NCI-H774 (cell line): ENCODE results near the gene APOC1.
A peak's percentile ranks its signal among the peaks of the same experiment; 100 is the strongest.
"Not testable (repeated sequence)": the region's sequence is repeated elsewhere in the genome, so short reads cannot be mapped to it uniquely, and the experiment has no call there.

Experiments used
- DNase-seq: peaks from one replicate; lab custom pipeline; 2025; lab: John Stamatoyannopoulos, UW

Gene APOC1

GRCh38 chr19:44914433-44915206 is at the start of gene APOC1:
Gene APOC1 (plus strand): TSS chr19:44914608. CDS start chr19:44914892, 284 bp downstream.
- DNase-seq: peak; percentile 75

DNA sequence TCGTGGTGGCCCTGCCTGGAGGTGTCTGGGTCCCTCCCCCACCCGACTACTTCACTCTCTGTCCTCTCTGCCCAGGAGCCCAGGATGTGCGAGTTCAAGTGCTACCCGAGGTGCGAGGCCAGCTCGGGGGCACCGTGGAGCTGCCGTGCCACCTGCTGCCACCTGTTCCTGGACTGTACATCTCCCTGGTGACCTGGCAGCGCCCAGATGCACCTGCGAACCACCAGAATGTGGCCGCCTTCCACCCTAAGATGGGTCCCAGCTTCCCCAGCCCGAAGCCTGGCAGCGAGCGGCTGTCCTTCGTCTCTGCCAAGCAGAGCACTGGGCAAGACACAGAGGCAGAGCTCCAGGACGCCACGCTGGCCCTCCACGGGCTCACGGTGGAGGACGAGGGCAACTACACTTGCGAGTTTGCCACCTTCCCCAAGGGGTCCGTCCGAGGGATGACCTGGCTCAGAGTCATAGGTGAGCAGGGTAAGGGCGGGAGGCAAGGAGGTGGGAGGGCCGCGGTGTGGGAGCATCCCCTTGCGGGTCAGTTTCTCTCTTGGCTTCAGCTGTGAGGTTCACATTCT is 49.1 kb upstream of the APOC1 start:
- no peak for DNase-seq

- DNase-seq: no peak
Observed at GRCh38 chr19:44866664-44867063, 47.7 kb upstream of the APOC1 start.

GRCh38 chr19:44867578-44867977 is 46.8 kb upstream of the APOC1 start:
- DNase-seq: no peak

DNA sequence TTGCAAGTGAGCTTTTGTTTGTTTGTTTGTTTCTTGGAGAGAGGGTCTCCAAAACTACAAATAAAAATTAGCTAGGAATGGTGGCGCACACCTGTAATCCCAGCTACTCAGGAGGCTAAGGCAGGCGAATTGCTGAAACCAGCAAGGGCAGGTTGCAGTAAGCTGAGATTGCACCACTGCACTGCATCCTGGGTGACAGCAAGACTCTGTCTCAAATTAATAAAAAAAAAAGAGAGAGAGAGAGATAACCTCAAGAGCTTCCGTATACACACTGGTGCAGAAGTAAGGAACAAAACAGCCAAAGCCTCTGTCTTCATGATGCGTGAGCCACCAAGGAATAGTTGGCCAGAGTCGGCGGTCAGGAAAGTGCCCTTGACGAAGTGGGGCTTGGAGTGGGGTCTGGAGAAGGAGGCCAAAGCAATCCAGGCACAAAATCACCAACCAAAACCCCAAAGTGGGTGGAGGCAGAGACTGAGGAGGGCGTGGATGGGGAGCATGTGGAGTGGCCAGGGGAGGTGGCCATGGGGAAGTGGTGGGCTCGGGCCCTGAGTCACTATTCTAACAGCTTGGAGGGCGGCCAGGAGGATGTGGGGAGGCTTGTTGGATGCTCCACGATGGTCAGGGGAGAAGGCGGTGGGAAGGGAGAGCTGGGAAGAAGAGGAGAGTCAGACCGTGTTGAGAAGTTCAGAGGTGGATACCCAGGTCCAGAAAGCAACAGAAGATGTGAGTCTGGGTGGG is 44.5 kb upstream of the APOC1 start:
- DNase-seq: no peak

- DNase-seq: no peak
Observed at GRCh38 chr19:44871809-44872208, 42.6 kb upstream of the APOC1 start.

DNA sequence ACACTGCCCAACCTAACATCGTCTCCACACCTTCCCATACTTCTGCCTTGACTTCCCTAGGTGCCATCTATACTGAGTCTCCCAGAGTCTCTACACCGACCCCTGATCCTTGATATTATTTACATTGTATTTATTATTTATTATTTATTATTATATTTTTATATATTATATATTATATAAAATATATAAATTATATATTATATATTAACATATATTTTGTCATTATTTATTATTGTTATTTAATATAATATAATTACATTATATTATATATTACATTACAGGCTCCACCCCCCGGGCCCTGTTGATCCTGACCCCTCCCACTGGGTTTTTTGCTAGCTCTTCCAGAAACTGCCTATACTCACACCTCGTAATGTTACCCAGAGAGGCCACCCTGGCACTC is 41.7 kb upstream of the APOC1 start:
- DNase-seq: no peak

DNA sequence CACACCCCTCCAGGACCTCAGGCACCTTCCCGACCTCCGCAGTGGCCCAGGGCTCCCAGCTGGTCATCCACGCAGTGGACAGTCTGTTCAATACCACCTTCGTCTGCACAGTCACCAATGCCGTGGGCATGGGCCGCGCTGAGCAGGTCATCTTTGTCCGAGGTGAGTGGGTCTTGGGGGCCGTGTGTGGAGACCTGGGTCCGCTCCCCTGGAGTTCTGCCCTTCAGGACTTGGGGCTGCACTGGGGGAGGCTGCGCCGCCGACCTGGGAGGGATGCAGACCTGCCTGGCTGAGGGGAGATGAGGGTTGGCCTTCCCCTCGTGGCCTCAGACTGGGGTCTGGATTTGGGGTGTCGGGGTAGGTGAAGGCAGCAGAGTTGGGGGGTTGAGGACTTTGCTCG is 40.1 kb upstream of the APOC1 start:
- DNase-seq: no peak

- DNase-seq: no peak
Observed at GRCh38 chr19:44875666-44876451, 38.5 kb upstream of the APOC1 start.

GRCh38 chr19:44876930-44877535 is 37.4 kb upstream of the APOC1 start:
- DNase-seq: no peak

- DNase-seq: no peak
Observed at GRCh38 chr19:44878120-44878865, 36.1 kb upstream of the APOC1 start.

GRCh38 chr19:44879309-44880065 is 34.9 kb upstream of the APOC1 start:
- no peak for DNase-seq

DNA sequence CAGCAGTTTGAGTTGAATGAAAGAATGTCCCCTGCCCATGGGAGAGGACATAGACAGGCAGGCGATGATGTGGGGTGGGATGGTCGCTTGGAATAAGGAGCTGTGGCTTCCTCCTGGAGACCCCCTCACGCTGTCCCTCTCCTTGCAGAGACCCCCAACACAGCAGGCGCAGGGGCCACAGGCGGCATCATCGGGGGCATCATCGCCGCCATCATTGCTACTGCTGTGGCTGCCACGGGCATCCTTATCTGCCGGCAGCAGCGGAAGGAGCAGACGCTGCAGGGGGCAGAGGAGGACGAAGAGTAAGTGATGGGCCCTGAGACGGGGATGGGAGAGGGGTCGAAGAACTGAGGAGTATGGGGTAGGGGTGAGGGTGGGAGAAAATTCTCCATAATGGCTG is 32.3 kb upstream of the APOC1 start:
- DNase-seq: no peak

DNA sequence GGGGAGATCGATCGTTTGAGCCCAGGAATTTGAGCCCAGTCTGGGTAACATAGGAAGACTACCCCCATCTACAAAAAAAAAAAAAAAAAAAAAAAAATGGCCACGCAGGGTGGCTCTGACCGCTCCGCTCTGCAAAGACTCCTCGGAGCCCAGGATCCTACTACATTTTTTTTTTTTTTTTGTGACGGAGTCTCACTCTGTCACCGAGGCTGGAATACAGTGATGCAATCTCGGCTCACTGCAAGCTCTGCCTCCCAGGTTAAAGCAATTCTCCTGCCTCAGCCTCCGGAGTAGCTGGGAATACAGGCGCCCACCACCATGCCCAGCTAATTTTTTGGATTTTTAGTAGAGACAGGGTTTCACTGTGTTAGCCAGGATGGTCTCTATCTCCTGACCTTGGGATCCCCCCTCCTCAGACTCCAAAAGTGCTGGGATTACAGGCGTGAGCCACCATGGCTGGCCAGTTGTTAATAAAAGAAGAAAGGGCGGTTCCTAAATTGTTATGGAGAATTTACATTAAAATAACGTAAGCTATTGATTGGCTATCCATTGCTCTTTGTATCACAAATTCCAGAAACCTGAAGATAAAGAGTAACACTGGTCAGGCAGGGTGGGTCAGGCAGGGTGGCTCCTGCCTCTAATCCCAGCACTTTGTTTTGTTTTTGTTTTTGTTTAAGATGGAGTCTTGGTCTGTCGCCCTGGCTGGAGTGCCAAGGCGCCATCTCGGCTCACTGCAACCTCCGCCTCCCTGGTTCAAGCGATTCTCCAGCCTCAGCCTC is 31.6 kb upstream of the APOC1 start:
- DNase-seq: not testable (repeated sequence)

DNA sequence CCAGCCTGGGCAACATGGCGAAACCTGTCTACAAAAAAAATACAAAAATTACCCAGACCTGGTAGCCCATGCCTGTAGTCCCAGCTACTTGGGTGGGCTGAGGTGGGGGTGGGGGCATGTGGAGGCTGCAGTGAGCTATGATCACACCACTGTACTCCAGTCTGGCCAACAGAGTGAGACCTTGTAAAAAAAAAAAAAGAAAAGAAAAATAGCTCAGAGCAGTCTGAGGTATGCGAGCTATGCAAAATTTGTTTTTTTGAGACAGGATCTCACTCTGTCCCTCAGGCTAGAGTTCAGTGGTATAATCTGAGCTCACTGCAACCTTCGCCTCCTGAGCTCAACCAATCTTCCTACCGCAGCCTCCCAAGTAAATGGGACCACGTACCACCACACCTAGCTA is 30.5 kb upstream of the APOC1 start:
- no peak for DNase-seq

DNA sequence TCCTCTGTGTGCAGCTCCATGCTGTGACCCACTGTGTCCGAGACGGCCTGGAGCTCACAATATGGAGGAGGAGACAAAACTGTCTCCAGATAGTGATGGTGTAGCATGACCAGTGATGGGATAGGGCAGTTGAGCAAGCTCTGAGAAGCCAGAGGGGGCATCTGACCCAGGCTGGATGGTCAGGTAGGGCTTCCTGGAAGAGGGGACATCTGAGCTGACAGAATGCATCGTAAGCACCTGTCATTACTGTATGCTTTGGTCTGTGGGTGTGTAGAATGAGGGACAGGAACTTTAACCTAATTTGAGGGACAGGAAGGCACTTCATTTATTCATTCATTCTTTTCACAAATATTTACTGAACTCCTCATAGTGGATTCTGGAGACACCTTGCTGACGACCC is 29.8 kb upstream of the APOC1 start:
- DNase-seq: no peak

DNA sequence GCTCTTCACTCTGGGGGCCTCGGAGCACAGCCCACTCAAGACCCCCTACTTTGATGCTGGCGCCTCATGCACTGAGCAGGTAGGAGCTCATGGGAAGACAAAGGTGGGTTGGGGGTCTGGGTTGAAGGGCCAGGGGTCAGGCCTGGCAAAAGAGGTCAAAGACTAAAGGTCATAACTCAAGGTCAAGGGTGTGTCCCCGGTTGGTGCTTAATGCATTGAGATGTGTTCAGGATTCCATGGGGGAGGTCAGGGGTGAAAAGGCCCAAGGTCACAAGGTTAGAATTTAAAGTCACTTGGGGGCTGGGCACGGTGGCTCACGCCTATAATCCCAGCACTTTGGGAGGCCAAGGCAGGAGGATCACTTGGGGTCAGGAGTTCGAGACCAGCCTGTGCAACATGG is 28.3 kb upstream of the APOC1 start:
- DNase-seq: no peak

GRCh38 chr19:44887648-44888047 is 26.8 kb upstream of the APOC1 start:
- DNase-seq: no peak

DNA sequence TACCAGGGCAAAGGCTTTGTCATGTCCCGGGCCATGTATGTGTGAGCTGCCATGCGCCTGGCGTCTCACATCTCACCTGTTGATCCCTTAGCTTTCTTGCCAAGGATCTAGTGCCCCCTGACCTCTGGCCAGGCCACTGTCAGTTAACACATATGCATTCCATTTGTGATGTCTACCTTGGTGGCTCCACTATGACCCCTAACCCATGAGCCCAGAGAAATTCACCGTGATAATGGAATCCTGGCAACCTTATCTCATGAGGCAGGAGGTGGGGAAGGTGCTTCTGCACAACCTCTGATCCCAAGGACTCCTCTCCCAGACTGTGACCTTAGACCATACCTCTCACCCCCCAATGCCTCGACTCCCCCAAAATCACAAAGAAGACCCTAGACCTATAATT is 26.1 kb upstream of the APOC1 start:
- not testable (repeated sequence) for DNase-seq
